Ovary (tissue), 3 donors: ENCODE data around the gene ATP8B3.

Experiments
- EP300 ChIP-seq: sonication (generic); formaldehyde crosslinking; IDR thresholded peaks from one replicate; pipeline ENCODE4 v1.6.1; 2017; ENCODE audit warnings: antibody characterized with exemption
- POLR2A ChIP-seq: fragments of 450-650 bp; IDR thresholded peaks from one replicate; pipeline ENCODE4 v1.6.1; 2017; ENCODE audit warnings: antibody characterized with exemption, mild to moderate bottlenecking, moderate library complexity
- TF ChIP-seq, protein P1 (sequence below), 3 donors: fragments of 450-650 bp in 2 of 3; fragments of 200-600 bp in 1 of 3; IDR thresholded peaks; one replicate each; pipeline versions ENCODE4 v1.5.1 to v1.8.0; 2016 to 2022; ENCODE audit warnings: antibody characterized with exemption in 3 of 3, mild to moderate bottlenecking in 1 of 3
- donor health status: DM: no; HTN: no; CAD: no.

DNA sequence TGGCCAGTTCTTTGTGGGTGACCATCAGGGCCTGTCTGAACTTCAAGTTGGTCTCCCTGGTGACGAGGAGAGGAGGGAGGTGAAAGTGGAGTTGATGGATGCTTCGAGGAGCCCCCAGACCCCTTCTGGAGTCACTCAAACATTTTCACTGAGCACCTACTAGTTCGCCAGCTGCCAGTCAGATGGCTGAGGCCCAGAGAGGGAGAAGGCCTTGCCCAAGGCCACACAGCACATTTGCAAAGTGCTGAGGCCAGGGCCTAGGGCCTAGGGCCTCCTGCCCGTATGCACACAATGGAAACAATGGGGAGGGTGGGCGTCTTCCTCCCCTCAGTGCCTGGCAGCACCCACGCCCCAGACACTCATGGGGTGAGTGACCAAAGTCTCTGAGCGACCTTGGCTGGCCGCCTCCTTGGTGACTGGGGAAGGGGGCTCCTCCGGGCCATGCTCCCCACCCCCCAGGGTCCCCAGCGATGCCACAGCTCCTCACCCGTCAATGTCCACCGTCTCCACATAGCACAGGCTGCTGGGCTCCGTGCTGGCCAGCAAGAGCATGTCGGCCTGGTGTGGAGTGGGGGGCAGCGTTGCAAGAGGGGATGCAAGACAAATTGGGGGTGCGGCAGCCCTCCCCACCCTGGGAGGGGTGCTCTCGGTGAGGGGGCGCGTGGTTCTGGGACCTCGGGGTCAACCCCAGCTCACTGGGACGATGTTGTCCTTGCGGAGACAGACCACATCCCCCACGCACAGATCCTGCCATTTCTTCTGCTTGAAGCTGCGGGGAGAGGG lies 6.5 kb downstream of the ATP8B3 start:
- TF ChIP-seq, protein P1, sequence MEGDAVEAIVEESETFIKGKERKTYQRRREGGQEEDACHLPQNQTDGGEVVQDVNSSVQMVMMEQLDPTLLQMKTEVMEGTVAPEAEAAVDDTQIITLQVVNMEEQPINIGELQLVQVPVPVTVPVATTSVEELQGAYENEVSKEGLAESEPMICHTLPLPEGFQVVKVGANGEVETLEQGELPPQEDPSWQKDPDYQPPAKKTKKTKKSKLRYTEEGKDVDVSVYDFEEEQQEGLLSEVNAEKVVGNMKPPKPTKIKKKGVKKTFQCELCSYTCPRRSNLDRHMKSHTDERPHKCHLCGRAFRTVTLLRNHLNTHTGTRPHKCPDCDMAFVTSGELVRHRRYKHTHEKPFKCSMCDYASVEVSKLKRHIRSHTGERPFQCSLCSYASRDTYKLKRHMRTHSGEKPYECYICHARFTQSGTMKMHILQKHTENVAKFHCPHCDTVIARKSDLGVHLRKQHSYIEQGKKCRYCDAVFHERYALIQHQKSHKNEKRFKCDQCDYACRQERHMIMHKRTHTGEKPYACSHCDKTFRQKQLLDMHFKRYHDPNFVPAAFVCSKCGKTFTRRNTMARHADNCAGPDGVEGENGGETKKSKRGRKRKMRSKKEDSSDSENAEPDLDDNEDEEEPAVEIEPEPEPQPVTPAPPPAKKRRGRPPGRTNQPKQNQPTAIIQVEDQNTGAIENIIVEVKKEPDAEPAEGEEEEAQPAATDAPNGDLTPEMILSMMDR (IDR thresholded peaks at IDR 0.05) = no peak
- no peak for TF ChIP-seq POLR2A
- TF ChIP-seq EP300 = no peak
